Panc1 (cell line): ENCODE data around the gene TMC8. TPM values are rescaled to one million over a fixed set of nuclear protein-coding genes. Genes with fewer than 3 reads are reported as not detected.

ENCODE experiments used
- ATAC-seq: fragments of 200-7000 bp; cut with Tn5 transposase; 2 replicates; pipeline ENCODE4 v1.9.1; 2020; ENCODE audit warnings: mild to moderate bottlenecking, moderate library complexity
- BruUV-seq: library from RNA; stranded (reverse); fragments of 400-500 nt; replicated peaks from 2 replicates; lab custom pipeline; 2021; lab: Mats Ljungman, UMichigan
- CTCF ChIA-PET: fragments of 300-600 bp; sonication (Branson Sonifier 250); formaldehyde crosslinking; loops from one replicate; lab custom pipeline; 2022; ENCODE audit warnings: antibody characterized with exemption; lab: Charles Lee
- POLR2A ChIA-PET: fragments of 300-600 bp; sonication (Branson Sonifier 250); formaldehyde crosslinking; loops from one replicate; lab custom pipeline; 2022; ENCODE audit warnings: antibody characterized with exemption; lab: Charles Lee
- DNase-seq: peaks from one replicate; pipeline ENCODE4 v3.0.0-alpha.2; 2010; ENCODE audit warnings: low read depth, low spot score
- H3K27ac ChIP-seq: 2 replicates; pipeline ENCODE4 v1.5.1; 2011; ENCODE audit warnings: mild to moderate bottlenecking, low read length, inconsistent platforms
- H3K27me3 ChIP-seq: fragments of 200-500 bp; sonication (Bioruptor generic); 2 replicates; pipeline ENCODE4 v1.6.0; 2014; ENCODE audit warnings: low read length, inconsistent platforms; ENCODE audit not compliant: control insufficient read depth, insufficient read depth
- H3K36me3 ChIP-seq: fragments of 200-500 bp; sonication (Bioruptor generic); 2 replicates; pipeline ENCODE4 v1.5.1; 2014; ENCODE audit warnings: inconsistent platforms, mild to moderate bottlenecking, low read length, moderate library complexity; ENCODE audit not compliant: control insufficient read depth, insufficient read depth
- H3K4me1 ChIP-seq: 2 replicates; pipeline ENCODE4 v1.5.1; 2011; ENCODE audit warnings: inconsistent platforms, mild to moderate bottlenecking, low read length, moderate library complexity; ENCODE audit not compliant: control insufficient read depth, insufficient read depth
- H3K4me3 ChIP-seq, 2 experiments: 2 replicates each; pipeline ENCODE4 v1.5.1; 2011 to 2012; ENCODE audit warnings: low read depth in 2 of 2, low read length in 2 of 2, mild to moderate bottlenecking in 2 of 2, inconsistent platforms in 1 of 2, moderate library complexity in 1 of 2
- H3K9me3 ChIP-seq: fragments of 200-500 bp; sonication (Bioruptor generic); 2 replicates; pipeline ENCODE4 v1.5.1; 2014; ENCODE audit warnings: low read depth, mild to moderate bottlenecking, inconsistent platforms, low read length, moderate library complexity; ENCODE audit not compliant: control insufficient read depth, insufficient read depth
- POLR2AphosphoS5 ChIP-seq: IDR thresholded peaks from 2 replicates; pipeline ENCODE4 v1.6.1; 2012; ENCODE audit warnings: mild to moderate bottlenecking, low read depth, low read length, moderate library complexity
- REST ChIP-seq, 2 experiments: IDR thresholded peaks; 2 replicates each; pipeline ENCODE4 v1.6.1; 2011 to 2012; ENCODE audit warnings: low read depth in 2 of 2, control low read depth in 1 of 2, low read length in 1 of 2, mild to moderate bottlenecking in 1 of 2, moderate library complexity in 1 of 2; ENCODE audit not compliant: insufficient read depth in 1 of 2
- SIN3A ChIP-seq: IDR thresholded peaks from 2 replicates; pipeline ENCODE4 v1.6.1; 2012; ENCODE audit warnings: low read depth, mild to moderate bottlenecking, low read length, moderate library complexity, borderline replicate concordance; ENCODE audit not compliant: insufficient read depth
- TCF7L2 ChIP-seq: IDR thresholded peaks from 2 replicates; pipeline ENCODE4 v1.6.1; 2011; ENCODE audit warnings: mild to moderate bottlenecking, low read depth, low read length, inconsistent platforms
- in situ Hi-C: cut with HindIII; loops from 2 replicates; pipeline ENCODE4 v1.10.0; 2016; ENCODE audit warnings: low sequenced_read_pairs, low pct_unique_long_range_greater_than_20kb
- intact Hi-C: fragments of 100-400 bp; cut with micrococcal nuclease; formaldehyde crosslinking; loops from one replicate; pipeline ENCODE4 v1.10.0; 2022; ENCODE audit not compliant: unreplicated experiment
- total RNA-seq: library from RNA; stranded (reverse); gene quantifications from one replicate; pipeline ENCODE4 v1.2.1, GENCODE V29; 2021; ENCODE audit not compliant: unreplicated experiment
- TF ChIP-seq, protein P1 (sequence below): fragments of 450-650 bp; IDR thresholded peaks from 2 replicates; pipeline ENCODE4 v1.5.1; 2017; ENCODE audit warnings: mild to moderate bottlenecking

The TMC8 gene
- total RNA-seq, 1 experiment from 2014 or later: 1.4 TPM

DNA sequence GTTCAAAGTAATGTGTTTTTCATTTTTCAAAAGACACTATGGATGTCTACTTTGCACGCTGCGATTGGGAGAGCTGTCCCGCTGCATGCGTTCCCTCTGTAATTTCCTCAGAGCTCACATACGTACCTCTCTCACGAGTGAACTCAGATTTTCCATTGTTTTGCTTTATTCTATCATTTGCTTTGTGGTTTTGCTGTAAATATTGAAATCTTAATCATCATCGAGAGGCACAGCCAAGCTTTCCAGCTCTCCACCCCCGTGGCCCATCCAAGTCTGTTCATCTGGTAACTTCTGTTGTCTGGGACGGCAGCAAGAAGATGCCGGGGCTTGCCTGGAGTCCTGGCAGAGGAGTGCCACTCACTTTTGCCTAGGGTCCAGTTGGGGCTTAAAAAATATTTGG, 23.1 kb upstream of the TMC8 start:
- TF ChIP-seq TCF7L2 (no peak), POLR2AphosphoS5 (no peak), REST (IDR thresholded peaks at IDR 0.05; ENCODE audit: insufficient read depth in 1 of 2, low read depth in 2 of 2, low read length in 1 of 2) (no peak), SIN3A (no peak)
- TF ChIP-seq, protein P1, sequence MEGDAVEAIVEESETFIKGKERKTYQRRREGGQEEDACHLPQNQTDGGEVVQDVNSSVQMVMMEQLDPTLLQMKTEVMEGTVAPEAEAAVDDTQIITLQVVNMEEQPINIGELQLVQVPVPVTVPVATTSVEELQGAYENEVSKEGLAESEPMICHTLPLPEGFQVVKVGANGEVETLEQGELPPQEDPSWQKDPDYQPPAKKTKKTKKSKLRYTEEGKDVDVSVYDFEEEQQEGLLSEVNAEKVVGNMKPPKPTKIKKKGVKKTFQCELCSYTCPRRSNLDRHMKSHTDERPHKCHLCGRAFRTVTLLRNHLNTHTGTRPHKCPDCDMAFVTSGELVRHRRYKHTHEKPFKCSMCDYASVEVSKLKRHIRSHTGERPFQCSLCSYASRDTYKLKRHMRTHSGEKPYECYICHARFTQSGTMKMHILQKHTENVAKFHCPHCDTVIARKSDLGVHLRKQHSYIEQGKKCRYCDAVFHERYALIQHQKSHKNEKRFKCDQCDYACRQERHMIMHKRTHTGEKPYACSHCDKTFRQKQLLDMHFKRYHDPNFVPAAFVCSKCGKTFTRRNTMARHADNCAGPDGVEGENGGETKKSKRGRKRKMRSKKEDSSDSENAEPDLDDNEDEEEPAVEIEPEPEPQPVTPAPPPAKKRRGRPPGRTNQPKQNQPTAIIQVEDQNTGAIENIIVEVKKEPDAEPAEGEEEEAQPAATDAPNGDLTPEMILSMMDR: no peak
- intact Hi-C loops: no loop called here
- ATAC-seq: no peak
- Histone ChIP-seq H3K27me3 (no peaks in the 10 kb centered on the region), H3K27ac (no peak overlapping the region), H3K36me3 (no peaks in the 10 kb centered on the region), H3K4me1 (no peaks in the 10 kb centered on the region), H3K9me3 (no peaks in the 10 kb centered on the region), H3K4me3 (no peak overlapping the region)
- CTCF ChIA-PET: no interaction called here
- POLR2A ChIA-PET: interaction anchor here (0.5 kb wide), 1 partner anchor 13 kb away, joined by 13 read pairs; no protein-coding TSS in a partner anchor
- no peak for DNase-seq
- in situ Hi-C loops: no loop called here
- BruUV-seq: no TSS peak

DNA sequence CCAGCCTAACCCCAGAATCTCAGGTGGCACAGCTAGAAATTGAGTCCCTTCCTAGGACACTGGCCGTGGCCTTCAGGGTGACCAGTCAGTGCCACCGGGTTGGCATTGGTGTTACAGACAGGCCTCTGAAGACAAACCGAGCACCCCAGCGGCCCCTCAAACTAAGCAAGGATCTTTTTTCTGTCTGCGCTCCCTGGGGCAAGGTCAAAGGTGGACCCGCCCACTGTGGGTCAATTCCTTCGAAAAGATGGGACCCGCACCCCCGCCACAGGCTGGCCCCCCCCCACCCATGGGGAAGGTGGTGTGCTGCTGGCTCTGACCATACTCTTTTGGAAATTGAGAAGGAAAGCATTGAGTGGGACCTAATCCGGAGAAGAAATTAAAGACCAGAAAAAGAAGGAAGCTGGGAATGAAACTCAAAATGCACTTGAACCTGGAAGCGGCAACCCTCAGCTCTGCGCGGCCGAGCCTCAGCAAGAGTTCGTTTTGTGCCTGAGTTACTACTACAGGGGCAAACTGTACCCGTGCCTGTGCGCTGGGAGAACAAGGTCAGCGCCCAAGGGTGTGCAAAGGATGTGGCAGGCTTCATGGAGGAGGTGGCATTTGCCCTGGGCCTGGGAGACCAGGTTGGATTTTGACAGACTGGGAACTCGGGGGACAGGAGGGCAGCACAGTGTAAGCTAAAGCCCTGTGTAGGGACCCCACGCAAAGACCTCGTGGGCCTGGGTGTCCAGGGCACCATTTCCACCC, 22.4 kb upstream of the TMC8 start:
- TF ChIP-seq TCF7L2 (no peak), POLR2AphosphoS5 (no peak), SIN3A (no peak), REST (IDR thresholded peaks at IDR 0.05; ENCODE audit: insufficient read depth in 1 of 2, low read depth in 2 of 2, low read length in 1 of 2) (no peak)
- TF ChIP-seq, protein P1: no peak
- BruUV-seq: no TSS peak
- Histone ChIP-seq H3K36me3 (no peaks in the 10 kb centered on the region), H3K4me3 (no peak overlapping the region), H3K9me3 (no peaks in the 10 kb centered on the region), H3K27ac (no peak overlapping the region), H3K27me3 (no peaks in the 10 kb centered on the region), H3K4me1 (no peaks in the 10 kb centered on the region; the same call in 1 of the 2 replicates)
- ATAC-seq: no peak
- DNase-seq: no peak
- ChIA-PET POLR2A (interaction anchor here (0.5 to 0.7 kb wide), 3 partner anchors 12 to 94 kb away, joined by 3 to 13 read pairs (median 3); no protein-coding TSS in a partner anchor), CTCF (interaction anchor here (0.6 to 1.5 kb wide), 2 partner anchors 23 to 98 kb away, joined by 3 to 11 read pairs; no protein-coding TSS in a partner anchor)
- in situ Hi-C loops (no loop called here), intact Hi-C loops (no loop called here)
